GM23338 (cell line): Measurements from ENCODE around the gene ARRDC5. TPM values are rescaled to one million over a fixed set of nuclear protein-coding genes. Genes with fewer than 3 reads are reported as not detected.

Experiments used
- ATAC-seq: fragments of 200-7000 bp; cut with Tn5 transposase; 3 replicates; pipeline ENCODE4 v1.9.1; 2020
- DNase-seq: peaks from one replicate; pipeline ENCODE4 v3.0.0-alpha.2; 2015; ENCODE audit warnings: low spot score
- H2AFZ ChIP-seq: fragments of 200-600 bp; sonication (generic); 2 replicates; pipeline ENCODE4 v1.8.0; 2016; ENCODE audit warnings: antibody characterized with exemption, mild to moderate bottlenecking, moderate library complexity
- H3F3A ChIP-seq: fragments of 200-600 bp; sonication (generic); replicated peaks from 2 replicates; pipeline ENCODE4 v1.8.0; 2017; ENCODE audit warnings: antibody characterized with exemption, mixed run types, low read depth
- H3K27ac ChIP-seq: fragments of 200-600 bp; sonication (generic); 2 replicates; pipeline ENCODE4 v1.6.1; 2016; ENCODE audit warnings: low read depth
- H3K27me3 ChIP-seq: fragments of 200-600 bp; sonication (generic); 2 replicates; pipeline ENCODE4 v1.8.0; 2016; ENCODE audit warnings: mild to moderate bottlenecking, mixed run types, moderate library complexity; ENCODE audit not compliant: insufficient read depth
- H3K36me3 ChIP-seq: fragments of 200-600 bp; sonication (generic); 2 replicates; pipeline ENCODE4 v1.8.0; 2016; ENCODE audit warnings: mild to moderate bottlenecking; ENCODE audit not compliant: insufficient read depth
- H3K4me1 ChIP-seq: fragments of 200-600 bp; sonication (generic); 2 replicates; pipeline ENCODE4 v1.8.0; 2016; ENCODE audit warnings: mild to moderate bottlenecking, moderate library complexity; ENCODE audit not compliant: insufficient read depth
- H3K4me2 ChIP-seq: fragments of 200-600 bp; sonication (generic); 2 replicates; pipeline ENCODE4 v1.7.1; 2017; ENCODE audit warnings: mixed run types
- H3K4me3 ChIP-seq: fragments of 200-600 bp; sonication (generic); 2 replicates; pipeline ENCODE4 v1.6.1; 2016; ENCODE audit warnings: mixed run types
- H3K79me2 ChIP-seq: fragments of 200-600 bp; sonication (generic); replicated peaks from 2 replicates; pipeline ENCODE4 v1.8.0; 2017; ENCODE audit warnings: mild to moderate bottlenecking; ENCODE audit not compliant: insufficient read depth
- H3K9me2 ChIP-seq: fragments of 200-600 bp; sonication (generic); 2 replicates; pipeline ENCODE4 v1.8.0; 2017; ENCODE audit not compliant: insufficient read depth
- H4K20me1 ChIP-seq: fragments of 200-600 bp; sonication (generic); replicated peaks from 2 replicates; pipeline ENCODE4 v1.8.0; 2017; ENCODE audit warnings: mild to moderate bottlenecking; ENCODE audit not compliant: insufficient read depth
- H3K27ac Mint-ChIP-seq: 2 replicates; pipeline ENCODE4 v1.8.0; 2020; ENCODE audit warnings: inconsistent platforms, mild to moderate bottlenecking, moderate library complexity, mixed read lengths
- H3K27me3 Mint-ChIP-seq: 3 replicates; pipeline ENCODE4 v1.8.0; 2022; ENCODE audit warnings: low read depth, mild to moderate bottlenecking, moderate library complexity, mixed read lengths, inconsistent platforms; ENCODE audit not compliant: insufficient read depth, poor library complexity
- H3K36me3 Mint-ChIP-seq: 3 replicates; pipeline ENCODE4 v1.8.0; 2021; ENCODE audit warnings: low read depth, mild to moderate bottlenecking, inconsistent platforms, moderate library complexity, mixed read lengths
- H3K4me1 Mint-ChIP-seq: 3 replicates; pipeline ENCODE4 v1.8.0; 2020; ENCODE audit warnings: mild to moderate bottlenecking, inconsistent platforms, mixed read lengths
- H3K4me3 Mint-ChIP-seq: 3 replicates; pipeline ENCODE4 v1.8.0; 2021; ENCODE audit warnings: moderate library complexity, mild to moderate bottlenecking, inconsistent platforms, mixed read lengths
- H3K9me3 Mint-ChIP-seq: 3 replicates; pipeline ENCODE4 v1.8.0; 2020; ENCODE audit warnings: moderate library complexity, mild to moderate bottlenecking, inconsistent platforms, mixed read lengths
- CREB1 ChIP-seq: fragments of 250-450 bp; sonication (Bioruptor Pico); IDR thresholded peaks from 2 replicates; pipeline ENCODE4 v1.5.0; 2020; ENCODE audit warnings: low read depth, mild to moderate bottlenecking, moderate library complexity
- ZNF114 ChIP-seq: fragments of 250-450 bp; sonication (Bioruptor Pico); IDR thresholded peaks from 2 replicates; pipeline ENCODE4 v1.5.0; 2020; ENCODE audit warnings: mild to moderate bottlenecking, moderate library complexity
- ZNF462 ChIP-seq: fragments of 250-450 bp; sonication (Bioruptor Pico); IDR thresholded peaks from 2 replicates; pipeline ENCODE4 v1.5.0; 2020; ENCODE audit warnings: mild to moderate bottlenecking, moderate library complexity
- polyA plus RNA-seq: library from polyadenylated mRNA; unstranded; fragments of >200 nt; fragmentation: Nextera tagmentation; extraction: Ambion mirVana; gene quantifications from 2 replicates; pipeline ENCODE4 v1.2.1, GENCODE V29; 2016
- total RNA-seq: library from RNA; depleted of rRNA; stranded (reverse); fragments of >200 nt; shearing (Covaris generic); gene quantifications from 2 replicates; pipeline ENCODE4 v1.2.3, GENCODE V29; 2014

Gene ARRDC5
- total and polyA plus RNA-seq, 2 experiments from 2014 or later: not detected

- Histone ChIP-seq H3K4me1 (peaks cover 8% of the 10 kb centered on the region; the same call in 1 of the 2 replicates), H3K4me2 (no peak overlapping the region), H2AFZ (no peak overlapping the region), H4K20me1 (peaks cover 8% of the 10 kb centered on the region; the same call in 1 of the 2 replicates), H3F3A (no peaks in the 10 kb centered on the region), H3K9me2 (no peaks in the 10 kb centered on the region), H3K27ac (no peak overlapping the region), H3K79me2 (peaks cover 49% of the 10 kb centered on the region), H3K36me3 (no peaks in the 10 kb centered on the region; the same call in 1 of the 2 replicates), H3K4me3 (no peak overlapping the region), H3K27me3 (no peaks in the 10 kb centered on the region)
- TF ChIP-seq CREB1 (CRISPR knock-in tag) (no peak), ZNF462 (CRISPR knock-in tag) (no peak), ZNF114 (CRISPR knock-in tag) (no peak)
- Mint-ChIP-seq H3K27me3 (peaks cover 10% of the 10 kb centered on the region), H3K4me1 (peaks cover 4% of the 10 kb centered on the region), H3K4me3 (no peak overlapping the region), H3K36me3 (peaks cover 47% of the 10 kb centered on the region), H3K9me3 (no peaks in the 10 kb centered on the region), H3K27ac (no peak overlapping the region)
- DNase-seq (no peak), ATAC-seq (no peak)
Measured at GRCh38 chr19:4922530-4923275, 20.0 kb upstream of the ARRDC5 start.
